ENCODE measurements around the gene PDE8A.
A peak's percentile ranks its signal among the peaks of the same experiment; 100 is the strongest.
"Not testable (repeated sequence)": the region's sequence is repeated elsewhere in the genome, so short reads cannot be mapped to it uniquely, and the experiment has no call there.

The PDE8A gene

GRCh38 chr15:85128621-85129020 is 147.0 kb downstream of the PDE8A start:
- DNase-seq (ENCODE audit: low spot score), result no peak

GRCh38 chr15:85129881-85130280 is 148.2 kb downstream of the PDE8A start:
- DNase-seq (ENCODE audit: low spot score), result no peak

GRCh38 chr15:85131915-85132314 is 150.3 kb downstream of the PDE8A start:
- DNase-seq (ENCODE audit: low spot score), result no peak

- no peak for DNase-seq (ENCODE audit: low spot score)
Measured at GRCh38 chr15:85133709-85134108, 152.1 kb downstream of the PDE8A start.

GRCh38 chr15:85137489-85138168 is 156.0 kb downstream of the PDE8A start:
- no peak for DNase-seq (ENCODE audit: low spot score)

- DNase-seq (ENCODE audit: low spot score), result no peak
Measured at GRCh38 chr15:85139391-85139790, 157.7 kb downstream of the PDE8A start.

GRCh38 chr15:85141726-85142125 is 160.1 kb downstream of the PDE8A start:
- DNase-seq (ENCODE audit: low spot score), result no peak

- DNase-seq (ENCODE audit: low spot score), result no peak
Measured at GRCh38 chr15:85142312-85142711, 160.7 kb downstream of the PDE8A start.

GRCh38 chr15:85149465-85150129 is 167.9 kb downstream of the PDE8A start:
- no peak for DNase-seq (ENCODE audit: low spot score)

- DNase-seq (ENCODE audit: low spot score), result no peak
Measured at GRCh38 chr15:85150130-85150480, 168.4 kb downstream of the PDE8A start.

- DNase-seq (ENCODE audit: low spot score), result no peak
Measured at GRCh38 chr15:85151145-85151544, 169.5 kb downstream of the PDE8A start.

GRCh38 chr15:85151861-85152260 is 170.2 kb downstream of the PDE8A start:
- no peak for DNase-seq (ENCODE audit: low spot score)

GRCh38 chr15:85154061-85154460 is 172.4 kb downstream of the PDE8A start:
- no peak for DNase-seq (ENCODE audit: low spot score)

- no peak for DNase-seq (ENCODE audit: low spot score)
Measured at GRCh38 chr15:85155360-85155759, 173.7 kb downstream of the PDE8A start.

GRCh38 chr15:85155857-85156256 is 174.2 kb downstream of the PDE8A start:
- DNase-seq (ENCODE audit: low spot score), result no peak

GRCh38 chr15:85157344-85157743 is 175.7 kb downstream of the PDE8A start:
- no peak for DNase-seq (ENCODE audit: low spot score)

GRCh38 chr15:85162237-85162636 is 180.6 kb downstream of the PDE8A start:
- no peak for DNase-seq (ENCODE audit: low spot score)

- no peak for DNase-seq (ENCODE audit: low spot score)
Measured at GRCh38 chr15:85164841-85165466, 183.3 kb downstream of the PDE8A start.

- no peak for DNase-seq (ENCODE audit: low spot score)
Measured at GRCh38 chr15:85167568-85167967, 185.9 kb downstream of the PDE8A start.

GRCh38 chr15:85168642-85169173 is 187.1 kb downstream of the PDE8A start:
- peak; percentile 6 for DNase-seq (ENCODE audit: low spot score)

GRCh38 chr15:85171736-85172135 is 190.1 kb downstream of the PDE8A start:
- no peak for DNase-seq (ENCODE audit: low spot score)

GRCh38 chr15:85172846-85173490 is 191.3 kb downstream of the PDE8A start:
- DNase-seq (ENCODE audit: low spot score), result no peak

GRCh38 chr15:85173630-85174029 is 192.0 kb downstream of the PDE8A start:
- DNase-seq (ENCODE audit: low spot score), result not testable (repeated sequence)
